BJ (cell line): ENCODE data around the gene SH3RF3. TPM values are rescaled to one million over a fixed set of nuclear protein-coding genes. Genes with fewer than 3 reads are reported as not detected.
"Not testable (repeated sequence)": the region's sequence is repeated elsewhere in the genome, so short reads cannot be mapped to it uniquely, and the experiment has no call there.

Experiments
- CTCF ChIA-PET: fragments of 350-600 bp; formaldehyde crosslinking; extraction: SDS; loops from one replicate; lab custom pipeline; 2021; ENCODE audit warnings: antibody characterized with exemption, inconsistent platforms; lab: Yijun Ruan, JAX
- POLR2A ChIA-PET: fragments of 300-600 bp; sonication (Branson Sonifier 250); formaldehyde crosslinking; extraction: SDS; loops from one replicate; lab custom pipeline; 2021; ENCODE audit warnings: antibody characterized with exemption; lab: Charles Lee
- DNase-seq: peaks from one replicate; pipeline ENCODE4 v3.0.0-alpha.2; 2011; ENCODE audit warnings: low read depth
- H3K27me3 ChIP-seq: 2 replicates; pipeline ENCODE4 v1.6.0; 2011; ENCODE audit warnings: low read length; ENCODE audit not compliant: control insufficient read depth, insufficient read depth
- H3K36me3 ChIP-seq: 2 replicates; pipeline ENCODE4 v1.5.1; 2011; ENCODE audit warnings: low read length; ENCODE audit not compliant: control insufficient read depth, insufficient read depth
- H3K4me3 ChIP-seq: 2 replicates; pipeline ENCODE4 v1.5.1; 2011; ENCODE audit warnings: low read depth, mild to moderate bottlenecking, control low read depth, low read length
- CTCF ChIP-seq: IDR thresholded peaks from 2 replicates; pipeline ENCODE4 v1.5.1; 2011; ENCODE audit warnings: low read depth, mild to moderate bottlenecking, control low read depth, inconsistent platforms, low read length, moderate library complexity; ENCODE audit not compliant: insufficient read depth
- polyA plus RNA-seq: library from polyadenylated mRNA; depleted of rRNA; stranded (reverse); fragments of >200 nt; gene quantifications from 2 replicates; pipeline ENCODE4 v1.2.3, GENCODE V29; 2011

Gene SH3RF3
- polyA plus RNA-seq, 1 experiment: 3.6 TPM

GRCh38 chr2:109117780-109118179 is 11.2 kb upstream of the SH3RF3 start:
- POLR2A ChIA-PET: no interaction called here
- CTCF ChIA-PET: interaction anchor here (0.6 kb wide), 1 partner anchor 274 kb away, joined by 3 read pairs; no protein-coding TSS in a partner anchor
- Histone ChIP-seq H3K36me3 (no peaks in the 10 kb centered on the region), H3K27me3 (peaks cover 18% of the 10 kb centered on the region), H3K4me3 (no peak overlapping the region)
- no peak for TF ChIP-seq CTCF
- no peak for DNase-seq

GRCh38 chr2:109118321-109118720 is 10.7 kb upstream of the SH3RF3 start:
- no peak for TF ChIP-seq CTCF
- no peak for DNase-seq
- ChIA-PET CTCF (interaction anchor here (0.6 kb wide), 1 partner anchor 273 kb away, joined by 3 read pairs; no protein-coding TSS in a partner anchor), POLR2A (no interaction called here)
- Histone ChIP-seq H3K36me3 (no peaks in the 10 kb centered on the region), H3K27me3 (peaks cover 21% of the 10 kb centered on the region), H3K4me3 (no peak overlapping the region)

GRCh38 chr2:109120166-109120565 is 8.8 kb upstream of the SH3RF3 start:
- Histone ChIP-seq H3K4me3 (no peak overlapping the region), H3K27me3 (peaks cover 21% of the 10 kb centered on the region), H3K36me3 (no peaks in the 10 kb centered on the region)
- TF ChIP-seq CTCF: no peak
- no peak for DNase-seq
- POLR2A ChIA-PET: no interaction called here
- CTCF ChIA-PET: no interaction called here

- DNase-seq, POLR2A ChIA-PET, H3K4me3 ChIP-seq, H3K36me3 ChIP-seq: not testable (repeated sequence)
- CTCF ChIA-PET: interaction anchor here (1.1 kb wide), 1 partner anchor 389 kb away, joined by 3 read pairs; no protein-coding TSS in a partner anchor
- H3K27me3 ChIP-seq: peaks cover 21% of the 10 kb centered on the region
These were observed 8.3 kb upstream of the SH3RF3 start for GRCh38 chr2:109120686-109121085.

- POLR2A ChIA-PET: interaction anchor here (0.6 kb wide), 1 partner anchor 208 kb away, joined by 11 read pairs; no protein-coding TSS in a partner anchor
- no peak overlapping the region for H3K4me3 ChIP-seq
- no peak for TF ChIP-seq CTCF
- DNase-seq: no peak
- no peaks in the 10 kb centered on the region for H3K36me3 ChIP-seq
- CTCF ChIA-PET: interaction anchor here (1.5 kb wide), 1 partner anchor 386 kb away, joined by 5 read pairs; no protein-coding TSS in a partner anchor
- peaks cover 19% of the 10 kb centered on the region for H3K27me3 ChIP-seq
These were observed 5.3 kb upstream of the SH3RF3 start for GRCh38 chr2:109123586-109124201.
